SJCRH30 (cell line): Measurements from ENCODE around the gene TMEM225B. TPM values are rescaled to one million over a fixed set of nuclear protein-coding genes. Genes with fewer than 3 reads are reported as not detected.
"Not testable (repeated sequence)": the region's sequence is repeated elsewhere in the genome, so short reads cannot be mapped to it uniquely, and the experiment has no call there.

Source experiments
- DNase-seq, 2 experiments: peaks; one replicate each; pipeline ENCODE4 v3.0.0-alpha.2; 2015 to 2020
- H3K27ac ChIP-seq: fragments of 250-450 bp; sonication (Bioruptor Pico); 2 replicates; pipeline ENCODE4 v1.5.1; 2020; ENCODE audit warnings: mild to moderate bottlenecking, moderate library complexity
- H3K27me3 ChIP-seq: fragments of 250-450 bp; sonication (Bioruptor Pico); 2 replicates; pipeline ENCODE4 v1.5.1; 2020; ENCODE audit warnings: mild to moderate bottlenecking, moderate library complexity
- H3K36me3 ChIP-seq: fragments of 250-450 bp; sonication (Bioruptor Pico); 2 replicates; pipeline ENCODE4 v1.5.1; 2020; ENCODE audit warnings: mild to moderate bottlenecking, moderate library complexity
- H3K4me1 ChIP-seq: fragments of 250-450 bp; sonication (Bioruptor Pico); 2 replicates; pipeline ENCODE4 v1.5.1; 2020; ENCODE audit warnings: mild to moderate bottlenecking, moderate library complexity
- H3K4me3 ChIP-seq: fragments of 250-450 bp; sonication (Bioruptor Pico); 2 replicates; pipeline ENCODE4 v1.5.1; 2020; ENCODE audit warnings: mild to moderate bottlenecking, moderate library complexity
- H3K9me3 ChIP-seq: fragments of 250-450 bp; sonication (Bioruptor Pico); replicated peaks from 2 replicates; pipeline ENCODE4 v1.5.1; 2020; ENCODE audit warnings: mild to moderate bottlenecking, moderate library complexity
- total RNA-seq: library from RNA; depleted of rRNA; stranded (reverse); fragments of >200 nt; shearing (Covaris generic); gene quantifications from 2 replicates; pipeline ENCODE4 v1.2.3, GENCODE V29; 2014

TMEM225B gene
- total RNA-seq, 1 experiment from 2014 or later, result 0.32 TPM

GRCh38 chr7:99623702-99624447 is 25.8 kb downstream of the TMEM225B start:
- peaks cover 14% of the 10 kb centered on the region; the same call in 1 of the 2 replicates for H3K4me1 ChIP-seq

GRCh38 chr7:99624484-99624883 is 26.4 kb downstream of the TMEM225B start:
- H3K36me3 ChIP-seq, result peaks cover 63% of the 10 kb centered on the region
- H3K27ac ChIP-seq, result no peak overlapping the region
- H3K27me3 ChIP-seq, result no peaks in the 10 kb centered on the region
- DNase-seq, result no peak
- H3K4me1 ChIP-seq, result peaks cover 14% of the 10 kb centered on the region; the same call in 1 of the 2 replicates
- H3K4me3 ChIP-seq, result no peak overlapping the region
- H3K9me3 ChIP-seq, result no peaks in the 10 kb centered on the region

More at GRCh38 chr7:99623702-99624447, 25.8 kb downstream of the TMEM225B start:
- Histone ChIP-seq H3K27me3 (no peaks in the 10 kb centered on the region), H3K9me3 (no peaks in the 10 kb centered on the region), H3K27ac (peak overlapping the region; percentile 16; the same call in 1 of the 2 replicates), H3K4me3 (no peak overlapping the region), H3K36me3 (peaks cover 63% of the 10 kb centered on the region)
- DNase-seq, result no peak

DNA sequence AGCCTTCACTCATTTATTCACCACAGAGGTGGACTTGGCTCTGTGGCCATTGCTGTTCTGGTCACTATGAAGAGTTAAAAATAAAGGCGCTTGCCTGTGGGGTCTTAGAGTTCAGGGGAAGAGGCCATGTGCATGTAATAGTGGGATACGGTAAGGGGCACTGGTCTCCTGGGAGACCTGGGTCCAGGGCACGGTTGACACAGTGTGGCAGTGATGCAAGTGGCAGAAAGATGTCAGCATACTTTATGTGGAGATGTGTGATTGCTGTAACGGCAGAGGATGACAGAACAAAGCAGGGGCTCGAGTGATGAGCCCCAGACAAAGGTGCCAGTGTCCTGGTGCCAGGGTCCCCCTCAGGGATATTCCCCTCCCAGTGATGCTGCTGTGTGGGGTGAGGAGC is 27.3 kb downstream of the TMEM225B start:
- H3K27ac ChIP-seq, result no peak overlapping the region
- peaks cover 60% of the 10 kb centered on the region for H3K36me3 ChIP-seq
- no peak for DNase-seq
- no peaks in the 10 kb centered on the region for H3K27me3 ChIP-seq
- no peak overlapping the region for H3K4me3 ChIP-seq
- H3K4me1 ChIP-seq, result peaks cover 14% of the 10 kb centered on the region; the same call in 1 of the 2 replicates
- H3K9me3 ChIP-seq, result no peaks in the 10 kb centered on the region

- no peak for DNase-seq
- Histone ChIP-seq H3K36me3 (peaks cover 61% of the 10 kb centered on the region), H3K27me3 (no peaks in the 10 kb centered on the region), H3K4me1 (peaks cover 14% of the 10 kb centered on the region; the same call in 1 of the 2 replicates), H3K27ac (no peak overlapping the region), H3K4me3 (no peak overlapping the region), H3K9me3 (no peaks in the 10 kb centered on the region)
Measured at GRCh38 chr7:99625961-99626360, 27.9 kb downstream of the TMEM225B start.

DNA sequence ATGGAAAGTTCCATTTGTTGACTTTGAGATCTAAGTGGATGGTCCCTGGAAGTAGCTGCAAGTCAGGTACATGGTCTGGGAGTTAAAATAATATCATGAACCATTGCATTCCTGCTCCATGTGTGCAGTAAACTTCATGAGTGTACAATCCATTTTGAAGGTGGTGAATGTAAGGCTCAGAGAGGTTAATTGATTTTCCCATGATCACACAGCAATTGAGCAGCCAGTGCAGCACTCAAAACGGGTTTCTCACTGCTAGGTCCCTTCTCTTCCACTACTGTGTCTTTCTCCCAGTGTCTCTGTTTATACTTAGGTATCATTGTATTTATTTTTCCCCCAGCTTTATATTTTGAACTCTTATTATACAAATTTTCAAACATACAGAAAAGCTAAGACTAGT is 28.6 kb downstream of the TMEM225B start:
- DNase-seq, result no peak
- Histone ChIP-seq H3K36me3 (peaks cover 61% of the 10 kb centered on the region), H3K27me3 (no peaks in the 10 kb centered on the region), H3K4me3 (no peak overlapping the region), H3K4me1 (peaks cover 14% of the 10 kb centered on the region; the same call in 1 of the 2 replicates), H3K9me3 (no peaks in the 10 kb centered on the region), H3K27ac (no peak overlapping the region)

DNA sequence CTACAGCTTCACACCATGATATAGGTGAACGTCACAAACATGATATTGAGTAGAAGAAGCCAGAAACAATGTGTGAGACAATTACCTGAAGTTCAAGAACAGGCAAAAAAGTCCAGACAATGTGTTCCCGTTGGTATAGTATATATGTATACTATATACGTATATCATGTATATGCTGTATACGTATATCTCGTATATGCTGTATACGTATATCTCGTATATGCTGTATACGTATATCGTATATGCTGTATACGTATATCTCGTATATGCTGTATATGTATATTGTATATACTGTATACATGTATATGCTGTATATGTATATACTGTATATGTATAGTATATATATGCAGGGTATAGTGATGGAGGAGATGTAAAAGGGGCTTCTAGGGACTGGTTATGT is 29.4 kb downstream of the TMEM225B start:
- H3K4me3 ChIP-seq, result no peak overlapping the region
- H3K36me3 ChIP-seq, result peaks cover 57% of the 10 kb centered on the region
- H3K4me1 ChIP-seq, result peaks cover 9% of the 10 kb centered on the region; the same call in 1 of the 2 replicates
- no peaks in the 10 kb centered on the region for H3K9me3 ChIP-seq
- no peak for DNase-seq
- H3K27me3 ChIP-seq, result no peaks in the 10 kb centered on the region
- H3K27ac ChIP-seq, result no peak overlapping the region

DNA sequence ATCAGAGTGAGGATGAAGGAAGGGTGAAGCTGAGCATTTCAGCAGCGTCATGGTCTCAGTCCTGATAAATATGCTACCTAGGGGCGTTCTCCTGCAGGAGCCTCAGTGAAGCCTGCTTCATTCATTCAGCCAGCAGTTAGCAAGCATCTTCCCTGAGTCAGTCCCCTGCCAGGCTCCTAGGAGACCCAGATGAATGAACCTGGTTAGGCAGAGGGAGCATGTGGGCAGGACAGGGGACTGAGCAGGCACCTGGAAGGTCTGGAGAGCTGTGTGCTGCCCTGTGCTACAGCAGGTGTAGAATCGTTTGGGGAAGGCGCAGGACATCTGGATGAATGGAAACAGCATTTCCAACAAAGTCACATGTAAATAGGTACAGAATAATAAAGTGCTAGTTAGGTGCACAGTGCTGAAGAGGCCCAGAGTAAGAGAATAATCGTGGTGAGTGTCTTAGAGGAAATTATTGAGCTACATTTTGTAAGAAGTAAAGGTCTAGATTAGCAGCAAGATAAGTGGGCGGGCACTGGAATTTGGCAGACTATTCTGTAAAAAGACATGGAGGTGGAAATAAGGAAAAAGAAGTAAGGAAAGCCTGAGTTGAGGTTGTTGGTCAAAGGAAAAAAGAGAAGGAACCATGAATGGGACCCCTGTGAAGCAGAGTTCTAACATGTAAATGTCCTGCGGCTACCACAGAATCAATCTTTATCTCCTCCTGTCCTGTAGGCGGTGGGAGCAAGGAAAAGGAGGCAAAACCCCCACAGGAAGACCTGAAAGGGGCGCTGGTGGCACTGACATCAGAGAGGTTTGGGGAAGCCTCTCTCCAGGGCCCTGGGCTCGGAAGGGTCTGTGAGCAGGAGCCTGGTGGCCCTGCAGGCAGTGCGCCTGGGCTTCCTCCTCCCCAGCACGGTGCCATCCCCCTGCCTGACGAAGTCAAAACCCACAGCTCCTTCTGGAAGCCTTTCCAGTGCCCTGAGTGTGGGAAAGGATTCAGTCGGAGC is 30.7 kb downstream of the TMEM225B start:
- no peak for DNase-seq
- Histone ChIP-seq H3K9me3 (no peaks in the 10 kb centered on the region), H3K27me3 (no peaks in the 10 kb centered on the region), H3K36me3 (peaks cover 51% of the 10 kb centered on the region), H3K4me3 (no peak overlapping the region), H3K27ac (no peak overlapping the region), H3K4me1 (no peaks in the 10 kb centered on the region; the same call in 1 of the 2 replicates)

GRCh38 chr7:99629643-99630042 is 31.6 kb downstream of the TMEM225B start:
- DNase-seq, result no peak
- H3K4me1 ChIP-seq, result no peaks in the 10 kb centered on the region; the same call in 1 of the 2 replicates
- peaks cover 44% of the 10 kb centered on the region for H3K36me3 ChIP-seq
- no peak overlapping the region for H3K27ac ChIP-seq
- H3K27me3 ChIP-seq, result no peaks in the 10 kb centered on the region
- H3K9me3 ChIP-seq, result no peaks in the 10 kb centered on the region
- H3K4me3 ChIP-seq, result no peak overlapping the region

DNA sequence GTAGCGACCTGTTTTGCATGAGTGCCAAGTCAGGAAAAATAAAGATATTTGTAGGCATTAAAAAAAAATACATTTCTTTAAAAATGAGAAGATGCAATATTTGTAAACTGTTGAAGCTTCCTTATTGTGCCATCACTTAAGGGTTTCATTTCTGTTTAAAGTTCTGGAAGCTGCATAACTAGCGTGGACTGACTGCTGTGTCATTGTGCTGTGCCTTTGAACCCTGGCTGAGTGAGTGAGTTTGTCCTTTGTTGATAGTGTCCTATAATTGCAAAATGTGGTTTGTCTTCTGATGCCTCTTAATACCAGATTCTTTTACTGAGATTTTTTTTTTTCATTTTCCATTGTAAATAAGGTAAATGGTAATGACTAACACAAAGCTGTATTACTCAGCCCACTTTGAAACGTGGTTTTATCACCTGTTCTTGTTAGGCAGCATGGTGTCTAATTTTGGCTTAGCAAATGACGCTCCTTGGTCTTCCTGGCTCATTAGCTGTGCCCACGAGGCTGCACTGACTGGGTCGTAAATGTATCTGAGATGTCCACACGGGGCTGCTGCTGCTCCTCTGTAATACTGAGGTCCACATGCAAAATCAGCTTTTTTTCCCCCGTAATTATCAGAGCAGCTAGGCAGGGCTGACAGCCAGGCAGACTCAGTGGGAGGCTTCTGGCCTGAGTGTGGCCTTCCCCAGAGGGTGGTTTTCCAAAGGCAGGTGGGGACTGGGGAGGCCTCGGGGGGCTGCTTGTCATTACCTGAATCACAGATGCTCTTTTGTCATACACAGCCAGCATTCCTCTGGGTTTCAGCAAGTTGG is 33.4 kb downstream of the TMEM225B start:
- peak; percentile 32 to 44 for DNase-seq
- Histone ChIP-seq H3K9me3 (no peaks in the 10 kb centered on the region), H3K27me3 (no peaks in the 10 kb centered on the region), H3K4me1 (no peaks in the 10 kb centered on the region; the same call in 1 of the 2 replicates), H3K36me3 (peaks cover 39% of the 10 kb centered on the region), H3K27ac (no peak overlapping the region), H3K4me3 (no peak overlapping the region)

- H3K9me3 ChIP-seq, H3K27me3 ChIP-seq, H3K27ac ChIP-seq, H3K4me1 ChIP-seq, H3K36me3 ChIP-seq, H3K4me3 ChIP-seq, DNase-seq: not testable (repeated sequence)
Measured at GRCh38 chr7:99637414-99637813, 39.3 kb downstream of the TMEM225B start.

GRCh38 chr7:99638731-99639130 is 40.7 kb downstream of the TMEM225B start:
- Histone ChIP-seq H3K4me1 (no peaks in the 10 kb centered on the region), H3K27ac (no peak overlapping the region), H3K27me3 (no peaks in the 10 kb centered on the region), H3K9me3 (no peaks in the 10 kb centered on the region), H3K4me3 (no peak overlapping the region), H3K36me3 (no peaks in the 10 kb centered on the region)
- DNase-seq, result no peak

DNA sequence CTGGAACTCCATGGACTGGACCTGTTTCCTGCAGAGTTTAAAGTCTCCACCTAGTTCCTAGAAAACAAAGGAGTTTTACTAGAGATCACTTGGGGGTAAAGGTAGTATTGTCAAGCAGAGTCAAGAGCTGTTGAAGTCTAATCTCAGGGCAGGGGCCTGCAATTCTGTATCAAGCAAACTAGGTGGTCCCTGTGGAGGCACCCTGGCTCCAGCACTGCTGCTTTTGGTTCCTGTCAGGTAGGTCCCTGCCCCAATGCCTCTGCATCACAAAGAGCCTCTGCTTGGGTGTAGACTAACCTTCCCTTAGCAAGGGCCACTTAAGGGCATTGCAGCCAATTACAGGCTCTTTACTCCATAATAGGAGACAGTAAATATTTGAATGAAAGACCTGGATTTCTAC is 41.2 kb downstream of the TMEM225B start:
- no peaks in the 10 kb centered on the region for H3K27me3 ChIP-seq
- H3K4me3 ChIP-seq, result no peak overlapping the region
- DNase-seq, result no peak
- H3K9me3 ChIP-seq, result no peaks in the 10 kb centered on the region
- H3K27ac ChIP-seq, result no peak overlapping the region
- no peaks in the 10 kb centered on the region for H3K36me3 ChIP-seq
- H3K4me1 ChIP-seq, result no peaks in the 10 kb centered on the region

- DNase-seq, result no peak
- no peaks in the 10 kb centered on the region for H3K4me1 ChIP-seq
- H3K9me3 ChIP-seq, result no peaks in the 10 kb centered on the region
- H3K4me3 ChIP-seq, result no peak overlapping the region
- H3K27me3 ChIP-seq, result no peaks in the 10 kb centered on the region
- H3K27ac ChIP-seq, result no peak overlapping the region
- H3K36me3 ChIP-seq, result no peaks in the 10 kb centered on the region
Measured at GRCh38 chr7:99642027-99642426, 44.0 kb downstream of the TMEM225B start.

DNA sequence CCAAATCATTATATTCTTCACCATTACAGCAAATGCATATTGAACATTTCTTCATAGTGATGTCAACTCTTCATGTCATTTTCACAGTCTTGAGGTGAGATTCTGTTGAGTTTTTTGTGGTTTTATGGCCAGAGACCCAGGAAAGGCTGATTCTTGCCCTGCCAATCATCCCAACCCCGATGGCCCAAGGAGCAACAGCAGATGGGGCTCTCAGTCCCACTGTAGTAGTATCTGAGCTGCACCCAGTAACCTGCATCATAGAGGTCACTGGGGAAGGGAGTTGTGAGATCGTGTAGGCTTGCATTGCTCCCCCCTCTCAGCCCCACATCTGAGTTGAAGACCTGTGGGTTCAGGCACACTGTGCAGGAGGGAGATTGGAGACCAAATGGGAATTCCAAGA is 45.4 kb downstream of the TMEM225B start:
- no peak for DNase-seq

More for the DNA sequence above, 45.4 kb downstream of the TMEM225B start:
- Histone ChIP-seq H3K27ac (no peak overlapping the region), H3K36me3 (no peaks in the 10 kb centered on the region), H3K4me3 (no peak overlapping the region), H3K9me3 (no peaks in the 10 kb centered on the region), H3K27me3 (no peaks in the 10 kb centered on the region), H3K4me1 (no peaks in the 10 kb centered on the region)
